GM12873 (cell line): ENCODE results near the gene TMEM165.

Experiments
- CTCF ChIP-seq: IDR thresholded peaks from 2 replicates; pipeline ENCODE4 v1.5.1; 2012; ENCODE audit warnings: low read depth, mild to moderate bottlenecking, moderate library complexity, low read length, control low read depth; ENCODE audit not compliant: insufficient read depth; ENCODE audit errors: missing control alignments

TMEM165 gene

GRCh38 chr4:55363691-55364351 is 31.9 kb upstream of the TMEM165 start:
- no peak for TF ChIP-seq CTCF

GRCh38 chr4:55364691-55365344 is 30.9 kb upstream of the TMEM165 start:
- TF ChIP-seq CTCF, result no peak

- TF ChIP-seq CTCF, result no peak
These were observed 30.4 kb upstream of the TMEM165 start for GRCh38 chr4:55365345-55365728.

GRCh38 chr4:55366621-55367020 is 29.1 kb upstream of the TMEM165 start:
- TF ChIP-seq CTCF, result no peak

GRCh38 chr4:55367084-55367722 is 28.6 kb upstream of the TMEM165 start:
- TF ChIP-seq CTCF, result no peak

- no peak for TF ChIP-seq CTCF
These were observed 25.8 kb upstream of the TMEM165 start for GRCh38 chr4:55369968-55370367.

GRCh38 chr4:55372259-55372658 is 23.5 kb upstream of the TMEM165 start:
- TF ChIP-seq CTCF, result no peak
